Activated CD4-positive, CD25-positive, alpha-beta regulatory T cell (primary cell): ENCODE data around the gene SCNN1B.
"Not testable (repeated sequence)": the region's sequence is repeated elsewhere in the genome, so short reads cannot be mapped to it uniquely, and the experiment has no call there.

ENCODE experiments used
- DNase-seq, 4 experiments: peaks; one replicate each; lab custom pipeline; 2025; lab: John Stamatoyannopoulos, UW

Gene SCNN1B

GRCh38 chr16:23381702-23382101 lies 79.6 kb downstream of the SCNN1B start:
- DNase-seq = not testable (repeated sequence)

- DNase-seq = no peak
Measured at GRCh38 chr16:23382279-23382678, 80.2 kb downstream of the SCNN1B start.

- no peak for DNase-seq
Measured at GRCh38 chr16:23383881-23384280, 81.8 kb downstream of the SCNN1B start.

- no peak for DNase-seq
Measured at GRCh38 chr16:23384878-23385277, 82.8 kb downstream of the SCNN1B start.

- DNase-seq = no peak
Measured at GRCh38 chr16:23385441-23385840, 83.3 kb downstream of the SCNN1B start.

- DNase-seq = no peak
Measured at GRCh38 chr16:23387666-23388065, 85.6 kb downstream of the SCNN1B start.

- DNase-seq = no peak
Measured at GRCh38 chr16:23388786-23389185, 86.7 kb downstream of the SCNN1B start.

- DNase-seq = no peak
Measured at GRCh38 chr16:23389201-23389600, 87.1 kb downstream of the SCNN1B start.

GRCh38 chr16:23389936-23390335 lies 87.8 kb downstream of the SCNN1B start:
- not testable (repeated sequence) for DNase-seq

- DNase-seq = no peak
Measured at GRCh38 chr16:23391381-23392222, 89.5 kb downstream of the SCNN1B start.

GRCh38 chr16:23392223-23392600 lies 90.1 kb downstream of the SCNN1B start:
- DNase-seq = no peak

- DNase-seq = no peak
Measured at GRCh38 chr16:23394141-23394831, 92.2 kb downstream of the SCNN1B start.

- no peak for DNase-seq
Measured at GRCh38 chr16:23395732-23396131, 93.6 kb downstream of the SCNN1B start.

GRCh38 chr16:23397464-23397863 lies 95.4 kb downstream of the SCNN1B start:
- no peak for DNase-seq

- DNase-seq = no peak
Measured at GRCh38 chr16:23398987-23399805, 97.1 kb downstream of the SCNN1B start.

- not testable (repeated sequence) for DNase-seq
Measured at GRCh38 chr16:23400447-23400846, 98.3 kb downstream of the SCNN1B start.

- no peak for DNase-seq
Measured at GRCh38 chr16:23401139-23401538, 99.0 kb downstream of the SCNN1B start.

GRCh38 chr16:23402100-23402499 lies 100.0 kb downstream of the SCNN1B start:
- DNase-seq = no peak

GRCh38 chr16:23403547-23403946 lies 101.4 kb downstream of the SCNN1B start:
- no peak for DNase-seq

- no peak for DNase-seq
Measured at GRCh38 chr16:23406024-23406423, 103.9 kb downstream of the SCNN1B start.

- DNase-seq = no peak
Measured at GRCh38 chr16:23406546-23407240, 104.6 kb downstream of the SCNN1B start.
